HepG2 (cell line): Measurements from ENCODE around the gene EGLN1. TPM values are rescaled to one million over a fixed set of nuclear protein-coding genes. Genes with fewer than 3 reads are reported as not detected.
A peak's percentile ranks its signal among the peaks of the same experiment; 100 is the strongest.

Source experiments
- ATF7 ChIP-seq, 2 experiments: fragments of 450-650 bp in 1 of 2; sonication (generic) in 1 of 2; formaldehyde crosslinking in 1 of 2; IDR thresholded peaks; 2 replicates each; pipeline versions ENCODE4 v1.4.0 to v1.6.1; 2016 to 2020; ENCODE audit warnings: antibody characterized with exemption in 1 of 2, mild to moderate bottlenecking in 1 of 2, missing genetic modification reagents in 1 of 2
- HIVEP1 ChIP-seq: sonication (generic); formaldehyde crosslinking; IDR thresholded peaks from 2 replicates; pipeline ENCODE4 v1.4.0; 2020; ENCODE audit warnings: mild to moderate bottlenecking, missing genetic modification reagents
- HMGXB3 ChIP-seq: sonication (generic); formaldehyde crosslinking; IDR thresholded peaks from 2 replicates; pipeline ENCODE4 v1.4.0; 2020; ENCODE audit warnings: missing genetic modification reagents, borderline replicate concordance
- HNRNPK ChIP-seq: fragments of 200-400 bp; formaldehyde crosslinking; IDR thresholded peaks from 2 replicates; pipeline ENCODE4 v1.6.1; 2018; ENCODE audit warnings: low read length, low read depth, moderate library complexity, mild to moderate bottlenecking; ENCODE audit not compliant: poor library complexity, severe bottlenecking
- HOXA3 ChIP-seq: sonication (generic); formaldehyde crosslinking; IDR thresholded peaks from 2 replicates; pipeline ENCODE4 v1.5.0; 2020; ENCODE audit warnings: missing genetic modification reagents
- MAFF ChIP-seq: IDR thresholded peaks from 2 replicates; pipeline ENCODE4 v1.6.1; 2011; ENCODE audit warnings: low read depth, low read length, improper control_type of control experiment
- MAX ChIP-seq: IDR thresholded peaks from 2 replicates; pipeline ENCODE4 v1.6.1; 2012; ENCODE audit warnings: inconsistent platforms
- NFYB ChIP-seq: sonication (generic); formaldehyde crosslinking; IDR thresholded peaks from 2 replicates; pipeline ENCODE4 v1.4.0; 2020; ENCODE audit warnings: missing genetic modification reagents
- TOPORS ChIP-seq: sonication (generic); formaldehyde crosslinking; IDR thresholded peaks from 2 replicates; pipeline ENCODE4 v1.8.0; 2023; ENCODE audit warnings: mild to moderate bottlenecking, missing genetic modification reagents
- ZBTB43 ChIP-seq: sonication (generic); formaldehyde crosslinking; conservative IDR thresholded peaks from 2 replicates; pipeline ENCODE4 v1.4.0; 2020; ENCODE audit warnings: missing genetic modification reagents
- ZNF343 ChIP-seq: sonication (generic); formaldehyde crosslinking; IDR thresholded peaks from 2 replicates; pipeline ENCODE4 v1.4.0; 2020; ENCODE audit warnings: mild to moderate bottlenecking, missing genetic modification reagents
- ZNF646 ChIP-seq: sonication (generic); formaldehyde crosslinking; IDR thresholded peaks from 2 replicates; pipeline ENCODE4 v1.9.0; 2021; ENCODE audit warnings: mild to moderate bottlenecking, missing genetic modification reagents
- ZNF737 ChIP-seq: sonication (generic); formaldehyde crosslinking; IDR thresholded peaks from 2 replicates; pipeline ENCODE4 v1.5.0; 2020; ENCODE audit warnings: missing genetic modification reagents, mild to moderate bottlenecking, borderline replicate concordance
- polyA plus RNA-seq, 8 experiments: library from polyadenylated mRNA; depleted of rRNA in 3 of 8; stranded (reverse) in 7 of 8; unstranded in 1 of 8; fragments of >200 nt; fragmentation: Illumina TruSeq in 4 of 8; extraction: Trizol in 4 of 8; gene quantifications; 2 replicates each; pipeline versions ENCODE4 v1.2.1 to v1.2.3, GENCODE V29; 2011 to 2016; ENCODE audit warnings: low read depth in 4 of 8, missing spikeins in 1 of 8, mixed read lengths in 1 of 8; ENCODE audit not compliant: insufficient read depth in 1 of 8
- total RNA-seq, 5 experiments: library from RNA; depleted of rRNA; stranded (reverse); fragments of >200 nt; fragmentation: Illumina TruSeq; extraction: Trizol; gene quantifications; 2 replicates each; pipeline ENCODE4 v1.2.3, GENCODE V29; 2016; ENCODE audit warnings: low read depth in 1 of 5

EGLN1 gene
- total and polyA plus RNA-seq, 2 of the 13 experiments (the other 11 are each of a cell fraction or from before 2014, with no cell fraction given) = 34.4 to 44.1 TPM

GRCh38 chr1:231421971-231422797 is at the start of gene EGLN1 (continued):
- TF ChIP-seq HNRNPK = peak; percentile 44
- TF ChIP-seq HMGXB3 = no peak
- no peak for TF ChIP-seq ZNF343 (CRISPR knock-in tag)
- no peak for TF ChIP-seq ATF7 (IDR thresholded peaks at IDR 0.05)
- TF ChIP-seq ATF7 (CRISPR knock-in tag; IDR thresholded peaks at IDR 0.05) = peak; percentile 43; the same call in 1 of the 2 replicates
- TF ChIP-seq ZNF646 (CRISPR knock-in tag) = 0 out of 2 replicates have a peak, but pooled peaks have one; percentile 31
- no peak for TF ChIP-seq HIVEP1 (CRISPR knock-in tag)
- TF ChIP-seq TOPORS (CRISPR knock-in tag) = no peak; the same call in 1 of the 2 replicates
- TF ChIP-seq ZBTB43 (CRISPR knock-in tag) = 0 out of 2 replicates have a peak, but pooled peaks have one; percentile 41
- TF ChIP-seq ZNF737 (CRISPR knock-in tag) = no peak
- TF ChIP-seq HOXA3 (CRISPR knock-in tag) = peak; percentile 85; the same call in 1 of the 2 replicates
- TF ChIP-seq MAX = peak; percentile 71
- no peak for TF ChIP-seq NFYB (CRISPR knock-in tag)
- TF ChIP-seq MAFF = no peak
